Measurements from ENCODE around the gene SMC1A. TPM values are rescaled to one million over a fixed set of nuclear protein-coding genes. Genes with fewer than 3 reads are reported as not detected.

SMC1A gene
- total RNA-seq, 1 experiment from 2014 or later, result 111 TPM

GRCh38 chrX:53377464-53377863 lies 45.0 kb downstream of the SMC1A start:
- TF ChIP-seq POLR2AphosphoS5 (IDR thresholded peaks at IDR 0.05; ENCODE audit: low read depth, low read length), result no peak
- CTCF ChIA-PET, result no interaction called here
- Histone ChIP-seq H3K36me3 (ENCODE audit: control insufficient read depth, insufficient read depth, low read length) (peaks cover 2% of the 10 kb centered on the region; the same call in 1 of the 2 replicates), H3K27ac (ENCODE audit: low read length) (no peak overlapping the region), H3K4me1 (ENCODE audit: control insufficient read depth, insufficient read depth, low read length) (no peaks in the 10 kb centered on the region), H3K4me3 (ENCODE audit: low read depth in 2 of 2, low read length in 2 of 2) (no peak overlapping the region), H3K9me3 (ENCODE audit: control insufficient read depth, insufficient read depth, low read depth, low read length) (no peaks in the 10 kb centered on the region), H3K27me3 (ENCODE audit: control insufficient read depth, insufficient read depth, low read length) (no peaks in the 10 kb centered on the region)
- in situ Hi-C loops (cut with HindIII; ENCODE audit: low pct_unique_long_range_greater_than_20kb, low sequenced_read_pairs) (no loop called here), intact Hi-C loops (cut with micrococcal nuclease; ENCODE audit: unreplicated experiment) (no loop called here)
- POLR2A ChIA-PET, result no interaction called here
- no peak for ATAC-seq
- no peak for DNase-seq (ENCODE audit: low read depth, low spot score)
- no TSS peak for BruUV-seq (replicated peaks)

DNA sequence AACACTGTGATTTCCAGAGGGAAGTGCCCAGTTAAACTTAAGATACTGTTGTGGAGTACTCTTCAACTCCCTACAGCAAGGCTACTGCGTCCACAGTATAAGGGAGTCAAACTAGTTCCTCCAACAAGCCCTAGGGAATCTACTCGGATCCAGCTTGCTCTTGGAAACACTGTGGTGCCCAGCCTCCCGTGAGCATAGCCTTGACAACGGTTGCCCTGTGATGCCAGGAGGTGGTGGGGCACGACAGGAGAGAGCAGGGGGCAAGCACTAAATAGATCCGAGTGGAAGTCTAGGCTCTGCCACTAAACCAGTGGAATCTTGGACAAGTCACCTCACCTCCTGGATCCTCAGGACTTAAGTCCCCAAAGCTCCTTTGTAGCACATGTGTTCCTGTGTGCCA lies 45.6 kb downstream of the SMC1A start:
- POLR2A ChIA-PET, result no interaction called here
- H3K4me3 ChIP-seq (ENCODE audit: low read depth in 2 of 2, low read length in 2 of 2), result no peak overlapping the region
- in situ Hi-C loops (cut with HindIII; ENCODE audit: low pct_unique_long_range_greater_than_20kb, low sequenced_read_pairs), result no loop called here
- ATAC-seq (no peak), DNase-seq (ENCODE audit: low read depth, low spot score) (no peak)
- intact Hi-C loops (cut with micrococcal nuclease; ENCODE audit: unreplicated experiment), result no loop called here
- CTCF ChIA-PET, result interaction anchor here (0.6 kb wide), 1 partner anchor 57 kb away, joined by 6 read pairs; no protein-coding TSS in a partner anchor
- H3K36me3 ChIP-seq (ENCODE audit: control insufficient read depth, insufficient read depth, low read length), result peaks cover 2% of the 10 kb centered on the region; the same call in 1 of the 2 replicates
- no peak overlapping the region for H3K27ac ChIP-seq (ENCODE audit: low read length)
- H3K9me3 ChIP-seq (ENCODE audit: control insufficient read depth, insufficient read depth, low read depth, low read length), result no peaks in the 10 kb centered on the region
- no TSS peak for BruUV-seq (replicated peaks)
- TF ChIP-seq TCF7L2 (IDR thresholded peaks at IDR 0.05; ENCODE audit: low read depth, low read length), result no peak
- no peak for TF ChIP-seq REST (IDR thresholded peaks at IDR 0.05; ENCODE audit: insufficient read depth in 1 of 2, low read depth in 2 of 2, low read length in 1 of 2)
- TF ChIP-seq SIN3A (IDR thresholded peaks at IDR 0.05; ENCODE audit: borderline replicate concordance, insufficient read depth, low read depth, low read length), result no peak
- no peak for TF ChIP-seq POLR2AphosphoS5 (IDR thresholded peaks at IDR 0.05; ENCODE audit: low read depth, low read length)
- TF ChIP-seq CTCF (IDR thresholded peaks at IDR 0.05), result no peak
- H3K4me1 ChIP-seq (ENCODE audit: control insufficient read depth, insufficient read depth, low read length), result no peaks in the 10 kb centered on the region
- H3K27me3 ChIP-seq (ENCODE audit: control insufficient read depth, insufficient read depth, low read length), result no peaks in the 10 kb centered on the region

DNA sequence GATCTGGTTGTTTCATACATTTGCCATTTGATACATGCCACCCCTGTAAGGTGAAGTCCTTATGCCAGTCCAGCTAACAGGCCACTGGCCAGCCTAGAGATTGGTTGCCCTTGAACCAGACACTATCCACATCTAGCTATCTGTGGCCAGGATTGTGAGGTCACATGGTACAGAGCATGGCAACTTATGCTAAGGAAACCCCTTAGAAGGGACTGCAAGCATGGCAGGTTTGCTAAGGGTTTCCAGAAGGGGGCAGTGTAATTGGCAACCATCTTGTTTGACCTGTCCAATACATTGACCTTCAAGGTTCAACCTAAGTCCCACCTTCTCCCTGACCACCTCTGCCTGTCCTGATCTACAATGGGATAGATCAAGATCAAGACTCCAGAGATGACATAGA lies 47.5 kb downstream of the SMC1A start:
- no TSS peak for BruUV-seq (replicated peaks)
- intact Hi-C loops (cut with micrococcal nuclease; ENCODE audit: unreplicated experiment), result no loop called here

More for the DNA sequence above, 47.5 kb downstream of the SMC1A start:
- DNase-seq (ENCODE audit: low read depth, low spot score) (no peak), ATAC-seq (no peak)
- Histone ChIP-seq H3K9me3 (ENCODE audit: control insufficient read depth, insufficient read depth, low read depth, low read length) (no peaks in the 10 kb centered on the region), H3K4me3 (ENCODE audit: low read depth in 2 of 2, low read length in 2 of 2) (no peak overlapping the region), H3K4me1 (ENCODE audit: control insufficient read depth, insufficient read depth, low read length) (no peaks in the 10 kb centered on the region), H3K27me3 (ENCODE audit: control insufficient read depth, insufficient read depth, low read length) (no peaks in the 10 kb centered on the region), H3K27ac (ENCODE audit: low read length) (no peak overlapping the region), H3K36me3 (ENCODE audit: control insufficient read depth, insufficient read depth, low read length) (peaks cover 2% of the 10 kb centered on the region; the same call in 1 of the 2 replicates)
- in situ Hi-C loops (cut with HindIII; ENCODE audit: low pct_unique_long_range_greater_than_20kb, low sequenced_read_pairs), result no loop called here
- TF ChIP-seq CTCF (IDR thresholded peaks at IDR 0.05) (0 out of 2 replicates have a peak, but pooled peaks have one; percentile 22), TCF7L2 (IDR thresholded peaks at IDR 0.05; ENCODE audit: low read depth, low read length) (no peak)
- CTCF ChIA-PET, result interaction anchor here (0.6 kb wide), 1 partner anchor 89 kb away, joined by 3 read pairs; no protein-coding TSS in a partner anchor
- POLR2A ChIA-PET, result no interaction called here
